HEK293T (cell line): ENCODE data around the gene WRNIP1.

ENCODE experiments used
- CTCF ChIA-PET: fragments of 350-600 bp; formaldehyde crosslinking; extraction: SDS; loops from one replicate; lab custom pipeline; 2021; ENCODE audit warnings: antibody characterized with exemption, inconsistent platforms; lab: Yijun Ruan, JAX
- POLR2A ChIA-PET: fragments of 350-600 bp; formaldehyde crosslinking; extraction: SDS; loops from one replicate; lab custom pipeline; 2020; ENCODE audit warnings: antibody characterized with exemption, inconsistent platforms; lab: Yijun Ruan, JAX
- DNase-seq: peaks from one replicate; pipeline ENCODE4 v3.0.0; 2012; ENCODE audit warnings: mixed read lengths; ENCODE audit errors: extremely low spot score
- ARNT ChIP-seq: fragments of 450-650 bp; IDR thresholded peaks from 2 replicates; pipeline ENCODE4 v1.6.1; 2017; ENCODE audit warnings: mild to moderate bottlenecking
- BHLHE40 ChIP-seq: fragments of 450-650 bp; IDR thresholded peaks from 2 replicates; pipeline ENCODE4 v1.6.1; 2016; ENCODE audit warnings: mild to moderate bottlenecking, moderate library complexity, borderline replicate concordance
- CTBP1 ChIP-seq: fragments of 450-650 bp; IDR thresholded peaks from 2 replicates; pipeline ENCODE4 v1.6.1; 2016; ENCODE audit warnings: borderline replicate concordance
- ELF4 ChIP-seq: fragments of 450-650 bp; IDR thresholded peaks from 2 replicates; pipeline ENCODE4 v1.6.1; 2017; ENCODE audit warnings: antibody characterized with exemption
- FOXA1 ChIP-seq: fragments of 450-650 bp; IDR thresholded peaks from 2 replicates; pipeline ENCODE4 v1.6.1; 2016; ENCODE audit warnings: mild to moderate bottlenecking
- FOXK2 ChIP-seq: fragments of 450-650 bp; IDR thresholded peaks from 2 replicates; pipeline ENCODE4 v1.6.1; 2016; ENCODE audit warnings: mild to moderate bottlenecking
- FOXM1 ChIP-seq: fragments of 450-650 bp; IDR thresholded peaks from 2 replicates; pipeline ENCODE4 v1.6.1; 2017; ENCODE audit warnings: mild to moderate bottlenecking, borderline replicate concordance
- HDGF ChIP-seq: fragments of 450-650 bp; IDR thresholded peaks from 2 replicates; pipeline ENCODE4 v1.6.1; 2017; ENCODE audit warnings: antibody characterized with exemption, borderline replicate concordance
- L3MBTL2 ChIP-seq: fragments of 450-650 bp; conservative IDR thresholded peaks from 2 replicates; pipeline ENCODE4 v1.6.1; 2016; ENCODE audit warnings: mild to moderate bottlenecking
- LEF1 ChIP-seq: fragments of 450-650 bp; IDR thresholded peaks from 2 replicates; pipeline ENCODE4 v1.6.1; 2017; ENCODE audit warnings: mild to moderate bottlenecking, borderline replicate concordance
- NFRKB ChIP-seq: fragments of 450-650 bp; IDR thresholded peaks from 2 replicates; pipeline ENCODE4 v1.6.1; 2016; ENCODE audit warnings: mild to moderate bottlenecking, moderate library complexity
- SP1 ChIP-seq: fragments of 450-650 bp; IDR thresholded peaks from 2 replicates; pipeline ENCODE4 v1.6.1; 2017
- SUZ12 ChIP-seq: fragments of 450-650 bp; IDR thresholded peaks from 2 replicates; pipeline ENCODE4 v1.6.1; 2016; ENCODE audit warnings: mild to moderate bottlenecking
- TARDBP ChIP-seq: fragments of 450-650 bp; IDR thresholded peaks from 2 replicates; pipeline ENCODE4 v1.6.1; 2016
- ZNF384 ChIP-seq: fragments of 450-650 bp; IDR thresholded peaks from 2 replicates; pipeline ENCODE4 v1.6.1; 2016
- TF ChIP-seq, protein P1 (sequence below): fragments of 450-650 bp; IDR thresholded peaks from 2 replicates; pipeline ENCODE4 v1.6.1; 2016

Gene WRNIP1

DNA sequence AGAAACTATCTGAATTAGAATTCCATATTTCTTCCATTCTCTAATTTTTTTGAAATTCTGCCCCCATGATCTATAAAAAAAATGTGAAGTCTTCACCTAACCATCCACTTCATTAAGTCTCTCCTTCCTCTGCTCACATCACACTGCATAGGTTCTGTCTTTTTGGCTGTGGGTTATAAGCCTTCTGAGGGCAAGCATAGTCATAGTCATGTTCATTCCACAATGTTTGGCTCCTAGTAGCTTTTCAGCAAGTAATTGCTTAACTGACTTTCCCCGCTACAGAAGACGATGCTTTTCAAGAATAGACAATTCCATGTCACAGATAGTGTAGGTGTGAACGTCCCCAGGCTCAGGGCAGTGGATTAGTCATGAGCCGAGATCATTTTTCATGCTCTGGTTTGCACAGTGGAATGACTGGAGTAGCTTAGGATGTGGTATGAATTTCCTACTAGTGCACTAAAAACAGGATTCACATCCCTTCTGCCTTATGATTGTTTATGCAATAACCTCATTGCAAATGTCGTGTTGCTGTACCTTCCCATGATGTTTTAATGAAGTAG, 29.1 kb downstream of the WRNIP1 start:
- DNase-seq, result no peak
- POLR2A ChIA-PET, result no interaction called here
- CTCF ChIA-PET, result no interaction called here
- no peak for TF ChIP-seq CTBP1
- TF ChIP-seq ELF4, result no peak
- TF ChIP-seq FOXM1, result no peak

DNA sequence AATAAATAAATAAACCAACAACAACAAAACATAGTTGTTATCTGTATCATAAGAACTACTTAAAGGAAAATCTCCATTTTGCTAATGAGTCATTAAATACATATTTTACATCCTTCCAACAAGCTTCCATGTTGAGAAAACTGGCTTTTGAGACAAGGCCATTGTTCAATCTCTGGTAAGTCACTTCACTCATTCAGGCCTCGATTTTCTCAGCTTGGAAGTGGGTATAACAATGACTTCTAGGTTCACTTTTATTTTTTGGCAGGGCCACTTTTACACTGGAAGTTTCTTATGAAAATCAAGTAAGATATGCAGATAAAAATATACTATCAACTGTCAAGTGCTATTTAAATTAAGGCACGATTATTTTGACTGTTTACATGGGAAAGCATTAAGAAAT, 30.0 kb downstream of the WRNIP1 start:
- DNase-seq, result no peak
- ChIA-PET POLR2A (no interaction called here), CTCF (interaction anchor here (0.5 kb wide), 1 partner anchor 42 kb away, joined by 3 read pairs; no protein-coding TSS in a partner anchor)
- no peak for TF ChIP-seq FOXK2
- no peak for TF ChIP-seq ELF4
- TF ChIP-seq NFRKB, result no peak
- TF ChIP-seq FOXA1, result no peak
- TF ChIP-seq ARNT, result no peak
- no peak for TF ChIP-seq SUZ12
- TF ChIP-seq TARDBP, result no peak
- no peak for TF ChIP-seq HDGF
- TF ChIP-seq L3MBTL2, result no peak
- no peak for TF ChIP-seq SP1
- no peak for TF ChIP-seq FOXM1
- TF ChIP-seq, protein P1, sequence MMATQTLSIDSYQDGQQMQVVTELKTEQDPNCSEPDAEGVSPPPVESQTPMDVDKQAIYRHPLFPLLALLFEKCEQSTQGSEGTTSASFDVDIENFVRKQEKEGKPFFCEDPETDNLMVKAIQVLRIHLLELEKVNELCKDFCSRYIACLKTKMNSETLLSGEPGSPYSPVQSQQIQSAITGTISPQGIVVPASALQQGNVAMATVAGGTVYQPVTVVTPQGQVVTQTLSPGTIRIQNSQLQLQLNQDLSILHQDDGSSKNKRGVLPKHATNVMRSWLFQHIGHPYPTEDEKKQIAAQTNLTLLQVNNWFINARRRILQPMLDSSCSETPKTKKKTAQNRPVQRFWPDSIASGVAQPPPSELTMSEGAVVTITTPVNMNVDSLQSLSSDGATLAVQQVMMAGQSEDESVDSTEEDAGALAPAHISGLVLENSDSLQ, result no peak
- no peak for TF ChIP-seq CTBP1
- no peak for TF ChIP-seq LEF1
- TF ChIP-seq BHLHE40, result no peak
- TF ChIP-seq ZNF384, result no peak

DNA sequence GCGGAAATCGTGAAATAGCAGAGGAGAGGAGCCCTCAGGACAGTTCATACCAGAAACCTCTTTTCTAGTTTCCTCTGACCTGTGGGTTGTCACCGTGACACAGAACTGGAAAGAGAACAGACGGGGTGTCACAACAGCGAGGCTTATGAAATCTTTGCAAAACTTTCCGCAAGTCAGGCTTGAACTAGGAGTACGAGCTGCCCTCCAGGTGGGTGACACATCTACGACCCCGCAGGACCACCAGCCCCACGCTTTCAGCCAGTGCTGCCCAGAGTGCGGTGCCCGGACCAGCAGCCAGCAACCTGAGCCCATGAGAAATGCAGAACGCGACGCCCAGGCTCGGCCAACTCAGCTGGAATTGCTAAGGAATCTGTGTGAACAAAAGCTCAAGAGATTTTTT, 30.8 kb downstream of the WRNIP1 start:
- DNase-seq, result no peak
- ChIA-PET CTCF (no interaction called here), POLR2A (no interaction called here)
- no peak for TF ChIP-seq FOXK2
- TF ChIP-seq SP1, result no peak
- no peak for TF ChIP-seq FOXA1
- TF ChIP-seq CTBP1, result no peak
- no peak for TF ChIP-seq ARNT
- TF ChIP-seq BHLHE40, result no peak
- TF ChIP-seq NFRKB, result no peak
- no peak for TF ChIP-seq FOXM1
- no peak for TF ChIP-seq ELF4
- no peak for TF ChIP-seq HDGF

DNA sequence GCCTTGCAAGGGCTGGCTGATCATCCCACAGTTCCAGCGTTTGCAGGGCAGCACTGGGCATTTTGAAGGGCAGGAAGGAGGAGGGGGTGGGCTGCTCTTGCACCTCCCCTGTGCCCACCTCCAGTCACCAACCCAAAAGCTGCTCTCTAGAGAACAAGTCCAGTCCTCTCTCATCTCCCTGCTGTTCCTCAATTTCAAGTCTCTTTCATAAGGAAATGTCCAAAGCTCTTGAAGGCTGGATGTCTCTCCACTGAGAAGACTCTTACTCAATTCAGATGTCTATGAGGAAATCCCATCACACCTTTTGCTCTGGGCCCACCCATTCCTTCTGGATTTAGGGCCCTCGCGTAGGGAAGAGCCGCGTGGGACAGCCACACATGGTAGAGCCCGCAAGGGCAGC, 31.7 kb downstream of the WRNIP1 start:
- ChIA-PET CTCF (no interaction called here), POLR2A (interaction anchor here (0.8 to 1.5 kb wide), 2 partner anchors 50 to 193 kb away, joined by 3 to 4 read pairs; no protein-coding TSS in a partner anchor)
- no peak for DNase-seq
- TF ChIP-seq NFRKB (no peak), FOXK2 (no peak), ELF4 (no peak), FOXM1 (no peak), BHLHE40 (no peak), LEF1 (no peak), ZNF384 (no peak), TARDBP (no peak), FOXA1 (no peak), ARNT (no peak), CTBP1 (no peak), SUZ12 (no peak), L3MBTL2 (no peak), SP1 (no peak), HDGF (no peak)
- TF ChIP-seq, protein P1, result no peak

DNA sequence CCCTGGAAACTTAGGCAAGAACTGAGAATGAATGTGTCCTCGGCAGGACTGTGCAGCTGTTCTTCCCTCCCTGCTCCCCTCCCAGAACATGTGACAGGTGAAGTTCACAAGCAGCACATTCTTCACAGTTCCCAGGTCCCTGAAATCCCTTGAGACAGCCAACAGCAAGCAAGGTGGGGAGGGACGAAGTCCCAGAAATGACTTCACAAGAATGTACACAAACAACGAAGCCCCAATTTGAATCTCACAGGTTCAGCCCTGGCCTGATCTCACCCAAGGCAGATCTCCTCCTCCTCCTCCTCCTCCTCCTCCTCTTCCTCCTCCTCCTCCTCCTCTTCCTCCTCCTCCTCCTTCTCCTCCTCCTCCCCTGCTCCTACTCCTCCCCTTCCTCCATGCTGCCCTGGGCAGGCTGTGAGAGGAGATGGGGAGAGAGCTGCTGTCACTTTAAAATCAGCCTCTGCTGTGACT, 32.4 kb downstream of the WRNIP1 start:
- no peak for DNase-seq
- ChIA-PET CTCF (no interaction called here), POLR2A (interaction anchor here (0.8 to 1.5 kb wide), 2 partner anchors 49 to 193 kb away, joined by 3 to 4 read pairs; no protein-coding TSS in a partner anchor)

DNA sequence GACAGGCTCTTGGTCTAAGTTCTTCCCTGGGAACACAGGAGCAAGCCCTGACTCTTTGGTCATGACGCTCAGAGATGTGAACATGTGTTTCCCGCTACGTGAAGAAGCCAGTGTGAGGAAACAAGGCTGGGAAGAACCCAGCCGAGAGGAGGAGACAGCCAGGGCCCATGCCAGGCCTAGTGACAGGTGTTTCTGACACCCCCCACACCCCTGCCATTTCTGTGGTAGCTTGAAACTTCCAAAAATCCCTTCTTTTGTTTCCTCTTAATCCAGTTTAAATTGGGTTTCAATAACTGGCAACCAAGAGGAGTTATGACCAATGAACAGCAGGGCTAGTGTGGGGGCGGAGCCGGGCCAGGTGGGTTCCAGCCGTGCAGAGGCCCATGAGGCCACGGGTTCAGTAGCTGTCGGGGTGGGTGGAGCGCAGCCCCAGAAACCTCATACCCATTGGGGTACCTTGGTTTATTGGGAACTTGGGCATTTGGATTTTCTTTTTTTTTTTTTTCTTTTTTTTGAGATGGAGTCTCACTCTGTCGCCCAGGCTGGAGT, 33.5 kb downstream of the WRNIP1 start:
- ChIA-PET POLR2A (no interaction called here), CTCF (interaction anchor here (0.6 kb wide), 1 partner anchor 1047 kb away, joined by 3 read pairs; no protein-coding TSS in a partner anchor)
- no peak for DNase-seq
- TF ChIP-seq, protein P1, result no peak
- TF ChIP-seq SUZ12 (no peak), ZNF384 (no peak; the same call in 1 of the 2 replicates), FOXM1 (no peak), LEF1 (no peak), NFRKB (no peak), HDGF (no peak), L3MBTL2 (no peak), FOXK2 (no peak), FOXA1 (no peak)

More for the DNA sequence above, 32.4 kb downstream of the WRNIP1 start:
- no peak for TF ChIP-seq FOXK2
- no peak for TF ChIP-seq L3MBTL2
- no peak for TF ChIP-seq FOXA1
- TF ChIP-seq FOXM1, result no peak
- no peak for TF ChIP-seq ELF4
- no peak for TF ChIP-seq CTBP1
- no peak for TF ChIP-seq NFRKB
- TF ChIP-seq BHLHE40, result no peak
- no peak for TF ChIP-seq TARDBP
- no peak for TF ChIP-seq ARNT
- no peak for TF ChIP-seq HDGF
- no peak for TF ChIP-seq LEF1
- no peak for TF ChIP-seq SUZ12
